Tibial nerve (tissue), 4 donors: Measurements from ENCODE around the gene OGFOD3.

Experiments used
- EP300 ChIP-seq, 2 donors: sonication (generic); formaldehyde crosslinking; IDR thresholded peaks; one replicate each; pipeline ENCODE4 v1.6.1; 2017; ENCODE audit warnings: antibody characterized with exemption in 2 of 2, mild to moderate bottlenecking in 1 of 2
- POLR2A ChIP-seq, 2 donors: fragments of 450-650 bp; IDR thresholded peaks; one replicate each; pipeline ENCODE4 v1.6.1; 2017; ENCODE audit warnings: antibody characterized with exemption in 2 of 2, mild to moderate bottlenecking in 2 of 2, moderate library complexity in 2 of 2
- TF ChIP-seq, protein P1 (sequence below), 5 experiments: fragments of 200-600 bp in 3 of 5; fragments of 450-650 bp in 2 of 5; sonication (generic) in 3 of 5; IDR thresholded peaks; one replicate each; pipeline ENCODE4 v1.5.1; 2016 to 2019; ENCODE audit warnings: antibody characterized with exemption in 5 of 5, mild to moderate bottlenecking in 3 of 5, moderate library complexity in 2 of 5

DNA sequence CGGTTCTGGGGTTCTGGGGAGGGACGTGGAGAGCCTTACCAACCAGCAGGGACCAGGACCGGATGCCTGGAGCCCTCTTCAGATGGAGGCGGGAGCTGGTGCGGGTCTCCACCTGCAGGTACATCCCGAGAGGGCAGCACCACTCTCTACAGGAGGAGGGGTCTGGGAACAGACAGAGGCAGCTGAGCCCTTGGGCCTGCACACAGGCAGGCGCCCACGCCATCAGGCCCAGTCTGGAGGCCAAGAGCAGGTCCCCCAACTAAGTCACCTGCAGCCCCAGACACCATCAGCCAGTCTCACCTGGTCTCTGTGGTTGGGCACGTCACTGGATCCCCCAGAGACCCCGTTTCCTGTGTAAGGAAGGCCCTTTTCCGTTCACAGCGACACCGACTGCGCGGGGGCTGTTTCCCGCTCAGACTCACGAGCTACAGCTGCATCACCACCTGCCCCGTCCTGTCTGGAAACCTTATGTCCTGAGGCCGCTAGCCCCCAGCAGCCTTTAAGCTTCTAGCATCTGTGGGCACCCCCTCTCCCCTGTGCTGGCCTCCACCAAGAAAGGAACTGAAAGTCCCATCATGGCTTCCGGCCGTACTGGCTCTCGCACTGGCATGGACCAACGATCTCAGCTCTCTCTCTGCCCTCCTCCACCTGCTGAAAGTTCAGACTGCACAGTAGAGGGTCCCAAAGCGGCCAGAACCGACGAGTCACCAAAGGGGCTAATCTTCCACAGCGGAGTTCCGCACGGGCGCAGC, 30.9 kb upstream of the OGFOD3 start:
- TF ChIP-seq, protein P1, sequence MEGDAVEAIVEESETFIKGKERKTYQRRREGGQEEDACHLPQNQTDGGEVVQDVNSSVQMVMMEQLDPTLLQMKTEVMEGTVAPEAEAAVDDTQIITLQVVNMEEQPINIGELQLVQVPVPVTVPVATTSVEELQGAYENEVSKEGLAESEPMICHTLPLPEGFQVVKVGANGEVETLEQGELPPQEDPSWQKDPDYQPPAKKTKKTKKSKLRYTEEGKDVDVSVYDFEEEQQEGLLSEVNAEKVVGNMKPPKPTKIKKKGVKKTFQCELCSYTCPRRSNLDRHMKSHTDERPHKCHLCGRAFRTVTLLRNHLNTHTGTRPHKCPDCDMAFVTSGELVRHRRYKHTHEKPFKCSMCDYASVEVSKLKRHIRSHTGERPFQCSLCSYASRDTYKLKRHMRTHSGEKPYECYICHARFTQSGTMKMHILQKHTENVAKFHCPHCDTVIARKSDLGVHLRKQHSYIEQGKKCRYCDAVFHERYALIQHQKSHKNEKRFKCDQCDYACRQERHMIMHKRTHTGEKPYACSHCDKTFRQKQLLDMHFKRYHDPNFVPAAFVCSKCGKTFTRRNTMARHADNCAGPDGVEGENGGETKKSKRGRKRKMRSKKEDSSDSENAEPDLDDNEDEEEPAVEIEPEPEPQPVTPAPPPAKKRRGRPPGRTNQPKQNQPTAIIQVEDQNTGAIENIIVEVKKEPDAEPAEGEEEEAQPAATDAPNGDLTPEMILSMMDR (IDR thresholded peaks at IDR 0.05): no peak
- TF ChIP-seq POLR2A (IDR thresholded peaks at IDR 0.05): no peak
- TF ChIP-seq EP300 (IDR thresholded peaks at IDR 0.05): no peak
